Hematopoietic multipotent progenitor cell treated with erythropoietin and hydrocortisone succinate and interleukin-3 and kit ligand, for 17 days (in vitro differentiated cells): Measurements from ENCODE around the gene AASDH.
A peak's percentile ranks its signal among the peaks of the same experiment; 100 is the strongest.
"Not testable (repeated sequence)": the region's sequence is repeated elsewhere in the genome, so short reads cannot be mapped to it uniquely, and the experiment has no call there.

Experiments
- DNase-seq: peaks from one replicate; pipeline ENCODE4 v3.0.0-alpha.2; 2015; ENCODE audit warnings: low spot score

The AASDH gene

GRCh38 chr4:56389558-56389957 is 2.3 kb upstream of the AASDH start:
- DNase-seq = peak; percentile 73

- peak; percentile 71 for DNase-seq
Observed at GRCh38 chr4:56388306-56388705, 1.0 kb upstream of the AASDH start.

GRCh38 chr4:56386091-56386490 is 1.2 kb downstream of the AASDH start:
- no peak for DNase-seq

- no peak for DNase-seq
Observed at GRCh38 chr4:56375458-56375857, 11.8 kb downstream of the AASDH start.

GRCh38 chr4:56374956-56375355 is 12.3 kb downstream of the AASDH start:
- no peak for DNase-seq

- no peak for DNase-seq
Observed at GRCh38 chr4:56372774-56373173, 14.5 kb downstream of the AASDH start.

- no peak for DNase-seq
Observed at GRCh38 chr4:56371426-56372220, 15.7 kb downstream of the AASDH start.

- DNase-seq = no peak
Observed at GRCh38 chr4:56370377-56370776, 16.9 kb downstream of the AASDH start.

GRCh38 chr4:56362981-56363380 is 24.3 kb downstream of the AASDH start:
- not testable (repeated sequence) for DNase-seq

GRCh38 chr4:56360071-56360470 is 27.2 kb downstream of the AASDH start:
- DNase-seq = no peak

GRCh38 chr4:56356650-56357049 is 30.6 kb downstream of the AASDH start:
- DNase-seq = no peak

GRCh38 chr4:56348576-56348975 is 38.7 kb downstream of the AASDH start:
- no peak for DNase-seq

GRCh38 chr4:56345458-56345857 is 41.8 kb downstream of the AASDH start:
- DNase-seq = no peak

- no peak for DNase-seq
Observed at GRCh38 chr4:56342746-56343145, 44.5 kb downstream of the AASDH start.

GRCh38 chr4:56330691-56331090 is 56.6 kb downstream of the AASDH start:
- DNase-seq = no peak

- no peak for DNase-seq
Observed at GRCh38 chr4:56326363-56326762, 60.9 kb downstream of the AASDH start.

GRCh38 chr4:56324011-56324610 is 63.2 kb downstream of the AASDH start:
- no peak for DNase-seq

- no peak for DNase-seq
Observed at GRCh38 chr4:56323327-56323726, 64.0 kb downstream of the AASDH start.

GRCh38 chr4:56321251-56321650 is 66.0 kb downstream of the AASDH start:
- no peak for DNase-seq

GRCh38 chr4:56320293-56320692 is 67.0 kb downstream of the AASDH start:
- DNase-seq = no peak

- no peak for DNase-seq
Observed at GRCh38 chr4:56318555-56318954, 68.7 kb downstream of the AASDH start.

GRCh38 chr4:56317749-56318148 is 69.5 kb downstream of the AASDH start:
- DNase-seq = no peak

- DNase-seq = no peak
Observed at GRCh38 chr4:56316011-56316650, 71.2 kb downstream of the AASDH start.
